ENCODE data around the gene HGFAC.

- no peak for TF ChIP-seq POLR2A (IDR thresholded peaks at IDR 0.05)
- no peak for TF ChIP-seq CTCF (IDR thresholded peaks at IDR 0.05)
Observed at GRCh38 chr4:3442460-3442958, 741 bp downstream of the HGFAC start.
